Gastrocnemius medialis (tissue), 4 donors: ENCODE data around the gene DBN1.

Experiments
- CTCF ChIP-seq, 5 experiments: fragments of 450-650 bp in 3 of 5; fragments of 200-600 bp in 2 of 5; sonication (generic) in 2 of 5; IDR thresholded peaks in 4 of 5; conservative IDR thresholded peaks in 1 of 5; 1 replicate in 4 of 5; 2 replicates in 1 of 5; pipeline ENCODE4 v1.5.1; 2016 to 2019; ENCODE audit warnings: antibody characterized with exemption in 5 of 5, mild to moderate bottlenecking in 3 of 5, moderate library complexity in 3 of 5
- POLR2A ChIP-seq, 2 donors: fragments of 450-650 bp; IDR thresholded peaks; one replicate each; pipeline ENCODE4 v1.6.1; 2017; ENCODE audit warnings: antibody characterized with exemption in 2 of 2, mild to moderate bottlenecking in 2 of 2, moderate library complexity in 2 of 2

GRCh38 chr5:177470759-177471536, 2.5 kb downstream of the DBN1 start:
- no peak for TF ChIP-seq CTCF (IDR thresholded peaks at IDR 0.05 in 4 of 5, conservative IDR thresholded peaks at IDR 0.05 in 1 of 5)
- TF ChIP-seq POLR2A (IDR thresholded peaks at IDR 0.05): no peak
